GM21723 (cell line): ENCODE measurements around the gene RHBDL2.
A peak's percentile ranks its signal among the peaks of the same experiment; 100 is the strongest.
"Not testable (repeated sequence)": the region's sequence is repeated elsewhere in the genome, so short reads cannot be mapped to it uniquely, and the experiment has no call there.

Experiments
- ATAC-seq: cut with Tn5 transposase; IDR thresholded peaks from one replicate; pipeline ENCODE4 v1.9.1; 2021; ENCODE audit warnings: mild to moderate bottlenecking, moderate library complexity; ENCODE audit not compliant: unreplicated experiment

The RHBDL2 gene

DNA sequence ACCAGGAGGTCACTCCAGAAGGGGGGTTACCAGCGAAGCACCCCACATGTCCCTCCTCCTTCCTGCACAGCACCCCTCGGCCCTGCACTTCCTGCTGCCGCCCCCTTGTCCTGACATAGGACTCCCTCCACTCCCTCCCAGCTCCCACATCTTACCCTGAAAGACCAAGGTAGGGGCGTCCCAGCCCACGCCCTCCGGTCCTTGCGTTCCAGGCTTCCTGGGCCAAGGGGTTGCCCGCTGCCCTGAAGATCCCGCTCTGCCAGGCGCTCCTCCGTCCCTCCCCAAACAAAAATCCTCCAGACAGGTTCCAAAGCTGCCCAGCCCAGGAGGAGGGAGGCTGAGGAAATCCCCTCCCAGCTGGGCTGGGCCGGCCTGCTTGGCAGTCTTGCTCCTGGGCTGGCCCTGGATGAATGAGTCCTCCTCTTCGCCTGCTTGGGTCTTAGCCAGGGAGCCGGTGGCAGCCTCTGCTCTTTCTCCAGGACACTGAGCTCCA is at the start of gene RHBDL2:
RHBDL2 (minus strand) TSS at position 304 of the 493 bp plus-strand sequence. CDS start 22,618 bp downstream, outside the sequence.
- ATAC-seq: no peak

DNA sequence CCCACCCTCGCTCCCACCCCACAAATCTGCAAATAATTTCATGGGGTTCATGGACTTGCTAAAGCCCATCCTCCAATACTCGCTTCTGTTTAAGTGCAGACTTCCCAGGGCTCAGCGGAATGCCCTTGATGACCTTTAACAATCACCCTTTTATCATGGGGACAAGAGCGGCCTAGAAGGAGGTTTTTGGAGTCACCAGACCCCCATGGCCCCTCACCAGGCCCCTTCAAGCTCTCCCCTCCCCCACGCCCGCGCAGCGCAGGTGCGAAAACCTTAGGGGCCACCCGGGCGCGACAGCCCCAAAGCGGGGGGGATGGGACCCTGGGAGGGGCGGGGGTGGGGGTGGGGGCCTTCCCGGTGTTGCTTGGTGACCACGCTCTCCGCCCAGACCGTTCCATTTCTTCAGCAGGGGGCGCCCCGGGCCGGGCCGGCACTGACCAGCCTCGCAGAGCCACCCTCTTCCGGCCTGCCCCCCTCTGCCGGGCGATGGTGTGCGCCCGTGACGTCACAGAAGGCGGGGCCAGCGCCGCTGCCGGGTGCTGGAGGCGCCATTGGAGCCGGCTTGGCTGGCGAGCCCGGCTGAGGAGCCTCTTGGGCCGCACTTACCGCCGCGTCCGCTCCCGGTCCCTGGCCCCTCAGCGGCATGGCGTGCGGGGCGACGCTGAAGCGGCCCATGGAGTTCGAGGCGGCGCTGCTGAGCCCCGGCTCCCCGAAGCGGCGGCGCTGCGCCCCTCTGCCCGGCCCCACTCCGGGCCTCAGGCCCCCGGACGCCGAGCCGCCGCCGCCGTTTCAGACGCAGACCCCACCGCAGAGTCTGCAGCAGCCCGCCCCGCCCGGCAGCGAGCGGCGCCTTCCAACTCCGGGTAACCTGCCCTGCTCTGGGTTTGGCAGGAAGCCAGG is 49.4 kb upstream of the RHBDL2 start, which contains the start of gene AKIRIN1:
AKIRIN1 (plus strand) TSS at position 539 of the 900 bp plus-strand sequence; CDS start at position 644, 105 bp downstream.
- peak; percentile 88 for ATAC-seq

DNA sequence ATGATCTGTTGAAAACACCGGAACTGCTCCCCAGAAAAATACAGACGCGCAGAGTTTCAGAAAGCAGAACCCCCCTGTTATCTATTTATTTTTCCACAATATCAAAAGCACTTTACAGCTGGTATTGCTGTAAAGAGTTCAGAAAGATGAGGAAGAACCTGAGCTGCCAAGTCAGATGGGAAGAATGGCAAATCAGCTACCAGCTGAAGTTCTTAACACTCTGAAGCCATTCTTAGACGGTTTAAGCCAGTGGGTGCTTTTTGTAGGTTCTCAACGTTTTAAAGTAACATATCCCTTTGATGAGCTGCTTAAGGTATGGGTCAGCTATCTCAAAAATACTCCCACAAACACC is 48.7 kb upstream of the RHBDL2 start:
- no peak for ATAC-seq

GRCh38 chr1:38989979-38990378 is 48.3 kb upstream of the RHBDL2 start:
- ATAC-seq: no peak

GRCh38 chr1:38979380-38979779 is 37.8 kb upstream of the RHBDL2 start:
- not testable (repeated sequence) for ATAC-seq

- not testable (repeated sequence) for ATAC-seq
Measured at GRCh38 chr1:38978245-38978542, 36.6 kb upstream of the RHBDL2 start.

- not testable (repeated sequence) for ATAC-seq
Measured at GRCh38 chr1:38977399-38978244, 36.0 kb upstream of the RHBDL2 start.

GRCh38 chr1:38973659-38974437 is 32.2 kb upstream of the RHBDL2 start:
- ATAC-seq: no peak

- not testable (repeated sequence) for ATAC-seq
Measured at GRCh38 chr1:38973145-38973544, 31.5 kb upstream of the RHBDL2 start.

GRCh38 chr1:38964140-38964548 is 22.5 kb upstream of the RHBDL2 start:
- no peak for ATAC-seq

- ATAC-seq: no peak
Measured at GRCh38 chr1:38962560-38962959, 20.9 kb upstream of the RHBDL2 start.

DNA sequence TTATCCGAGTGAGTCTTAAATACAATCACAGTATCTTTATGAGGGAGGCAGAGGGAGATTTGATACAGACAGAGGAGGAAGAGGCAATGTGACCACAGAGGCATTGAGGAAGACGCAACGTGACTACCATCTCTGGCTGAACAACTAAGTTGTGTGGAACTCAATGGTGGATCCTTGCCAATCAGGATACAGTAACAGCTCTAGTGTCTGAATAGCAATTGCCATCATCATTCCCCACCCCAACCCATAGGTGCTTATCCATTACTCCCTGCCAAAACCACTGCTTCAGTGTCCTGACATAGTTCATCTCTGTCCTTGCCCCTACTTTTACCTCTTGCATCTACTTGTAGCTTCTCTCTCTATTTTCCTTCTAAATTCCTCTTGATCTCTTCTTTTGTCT is 20.5 kb upstream of the RHBDL2 start:
- no peak for ATAC-seq

DNA sequence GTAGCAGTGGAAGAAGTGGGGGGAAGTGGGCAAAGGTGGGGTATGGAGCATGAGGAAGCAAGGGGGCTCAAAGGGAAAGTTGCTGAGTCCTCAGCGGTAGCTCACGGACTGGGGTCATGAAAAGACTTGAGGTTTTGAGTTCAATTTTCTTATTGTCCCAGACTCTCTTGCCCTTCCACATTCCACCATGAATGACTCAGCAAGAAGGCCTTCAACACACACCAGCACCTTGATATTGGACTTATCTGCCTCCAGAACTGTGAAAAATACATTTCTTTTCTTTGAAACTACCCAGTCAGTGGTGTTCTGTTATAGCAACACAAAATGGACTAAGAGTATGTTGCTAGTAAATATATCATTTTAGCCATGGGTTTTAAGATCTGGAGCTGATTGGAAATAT is 17.3 kb upstream of the RHBDL2 start:
- no peak for ATAC-seq

- ATAC-seq: no peak
Measured at GRCh38 chr1:38953433-38953860, 11.8 kb upstream of the RHBDL2 start.

GRCh38 chr1:38950553-38950952 is 8.9 kb upstream of the RHBDL2 start:
- ATAC-seq: no peak

GRCh38 chr1:38944547-38944946 is 2.9 kb upstream of the RHBDL2 start:
- no peak for ATAC-seq

- no peak for ATAC-seq
Measured at GRCh38 chr1:38942664-38943428, 1.2 kb upstream of the RHBDL2 start.

DNA sequence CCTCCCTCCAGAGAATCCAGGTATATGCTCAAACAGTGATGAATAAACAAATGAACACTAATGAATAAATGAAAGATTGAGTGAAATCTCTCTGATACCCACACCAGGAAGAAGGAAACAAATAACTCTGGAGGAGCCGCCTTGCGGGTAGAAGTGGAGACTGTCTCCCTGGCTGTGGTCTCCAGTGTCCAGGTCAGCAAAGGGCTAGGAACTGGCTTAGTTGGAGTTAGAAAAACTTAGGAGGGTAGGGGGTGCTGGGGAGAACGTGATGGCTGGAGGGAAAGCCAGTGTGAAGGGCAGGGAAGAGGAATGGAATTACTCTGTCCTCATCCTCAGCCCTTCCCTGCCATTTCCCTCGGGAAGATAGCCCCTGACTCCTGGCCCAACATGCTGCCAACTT is 537 bp downstream of the RHBDL2 start:
- ATAC-seq: no peak

DNA sequence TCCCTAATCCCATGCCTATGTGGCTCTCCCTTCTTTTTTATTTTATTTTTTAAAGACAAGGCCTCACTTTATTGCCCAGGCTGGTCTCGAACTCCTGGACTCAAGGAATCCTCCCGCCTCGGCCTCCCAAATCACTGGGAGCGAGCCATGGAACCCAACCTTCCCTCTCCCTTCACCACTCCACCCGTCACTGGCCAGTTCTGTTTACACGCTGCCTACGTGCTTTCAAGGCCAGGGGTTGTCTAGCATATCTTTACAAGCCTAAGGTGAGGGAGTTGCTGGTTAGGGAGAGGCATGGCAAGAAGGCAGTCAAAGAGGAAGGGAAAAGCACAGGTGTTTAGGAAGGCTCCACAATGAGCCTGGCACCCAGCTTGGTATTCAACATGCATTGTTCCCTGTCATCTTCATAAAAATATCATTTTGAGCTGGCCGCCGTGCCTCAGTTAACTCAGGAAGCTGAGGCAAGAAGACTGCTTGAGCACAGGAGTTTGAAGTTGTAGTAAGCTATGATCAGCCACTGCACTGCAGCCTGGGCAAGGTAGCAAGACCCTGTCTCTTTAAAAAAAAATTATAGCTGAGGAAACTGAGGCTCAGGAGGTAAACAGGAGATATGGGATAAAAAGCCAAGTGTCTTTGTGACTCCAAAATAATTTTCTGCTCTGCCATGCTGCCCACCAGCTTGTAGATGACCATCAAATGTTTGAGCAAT is 1.1 kb downstream of the RHBDL2 start:
- no peak for ATAC-seq
